Pericardium fibroblast (primary cell): ENCODE measurements around the gene KIF16B. TPM values are rescaled to one million over a fixed set of nuclear protein-coding genes. Genes with fewer than 3 reads are reported as not detected.

ENCODE experiments used
- total RNA-seq: library from RNA; depleted of rRNA; stranded (reverse); fragments of >200 nt; gene quantifications from 2 replicates; pipeline ENCODE4 v1.2.3, GENCODE V29; 2015

KIF16B gene, protein sequence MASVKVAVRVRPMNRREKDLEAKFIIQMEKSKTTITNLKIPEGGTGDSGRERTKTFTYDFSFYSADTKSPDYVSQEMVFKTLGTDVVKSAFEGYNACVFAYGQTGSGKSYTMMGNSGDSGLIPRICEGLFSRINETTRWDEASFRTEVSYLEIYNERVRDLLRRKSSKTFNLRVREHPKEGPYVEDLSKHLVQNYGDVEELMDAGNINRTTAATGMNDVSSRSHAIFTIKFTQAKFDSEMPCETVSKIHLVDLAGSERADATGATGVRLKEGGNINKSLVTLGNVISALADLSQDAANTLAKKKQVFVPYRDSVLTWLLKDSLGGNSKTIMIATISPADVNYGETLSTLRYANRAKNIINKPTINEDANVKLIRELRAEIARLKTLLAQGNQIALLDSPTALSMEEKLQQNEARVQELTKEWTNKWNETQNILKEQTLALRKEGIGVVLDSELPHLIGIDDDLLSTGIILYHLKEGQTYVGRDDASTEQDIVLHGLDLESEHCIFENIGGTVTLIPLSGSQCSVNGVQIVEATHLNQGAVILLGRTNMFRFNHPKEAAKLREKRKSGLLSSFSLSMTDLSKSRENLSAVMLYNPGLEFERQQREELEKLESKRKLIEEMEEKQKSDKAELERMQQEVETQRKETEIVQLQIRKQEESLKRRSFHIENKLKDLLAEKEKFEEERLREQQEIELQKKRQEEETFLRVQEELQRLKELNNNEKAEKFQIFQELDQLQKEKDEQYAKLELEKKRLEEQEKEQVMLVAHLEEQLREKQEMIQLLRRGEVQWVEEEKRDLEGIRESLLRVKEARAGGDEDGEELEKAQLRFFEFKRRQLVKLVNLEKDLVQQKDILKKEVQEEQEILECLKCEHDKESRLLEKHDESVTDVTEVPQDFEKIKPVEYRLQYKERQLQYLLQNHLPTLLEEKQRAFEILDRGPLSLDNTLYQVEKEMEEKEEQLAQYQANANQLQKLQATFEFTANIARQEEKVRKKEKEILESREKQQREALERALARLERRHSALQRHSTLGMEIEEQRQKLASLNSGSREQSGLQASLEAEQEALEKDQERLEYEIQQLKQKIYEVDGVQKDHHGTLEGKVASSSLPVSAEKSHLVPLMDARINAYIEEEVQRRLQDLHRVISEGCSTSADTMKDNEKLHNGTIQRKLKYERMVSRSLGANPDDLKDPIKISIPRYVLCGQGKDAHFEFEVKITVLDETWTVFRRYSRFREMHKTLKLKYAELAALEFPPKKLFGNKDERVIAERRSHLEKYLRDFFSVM (N-terminal part only)
- 2.9 and 11.0 TPM in 2 replicates for total RNA-seq

DNA sequence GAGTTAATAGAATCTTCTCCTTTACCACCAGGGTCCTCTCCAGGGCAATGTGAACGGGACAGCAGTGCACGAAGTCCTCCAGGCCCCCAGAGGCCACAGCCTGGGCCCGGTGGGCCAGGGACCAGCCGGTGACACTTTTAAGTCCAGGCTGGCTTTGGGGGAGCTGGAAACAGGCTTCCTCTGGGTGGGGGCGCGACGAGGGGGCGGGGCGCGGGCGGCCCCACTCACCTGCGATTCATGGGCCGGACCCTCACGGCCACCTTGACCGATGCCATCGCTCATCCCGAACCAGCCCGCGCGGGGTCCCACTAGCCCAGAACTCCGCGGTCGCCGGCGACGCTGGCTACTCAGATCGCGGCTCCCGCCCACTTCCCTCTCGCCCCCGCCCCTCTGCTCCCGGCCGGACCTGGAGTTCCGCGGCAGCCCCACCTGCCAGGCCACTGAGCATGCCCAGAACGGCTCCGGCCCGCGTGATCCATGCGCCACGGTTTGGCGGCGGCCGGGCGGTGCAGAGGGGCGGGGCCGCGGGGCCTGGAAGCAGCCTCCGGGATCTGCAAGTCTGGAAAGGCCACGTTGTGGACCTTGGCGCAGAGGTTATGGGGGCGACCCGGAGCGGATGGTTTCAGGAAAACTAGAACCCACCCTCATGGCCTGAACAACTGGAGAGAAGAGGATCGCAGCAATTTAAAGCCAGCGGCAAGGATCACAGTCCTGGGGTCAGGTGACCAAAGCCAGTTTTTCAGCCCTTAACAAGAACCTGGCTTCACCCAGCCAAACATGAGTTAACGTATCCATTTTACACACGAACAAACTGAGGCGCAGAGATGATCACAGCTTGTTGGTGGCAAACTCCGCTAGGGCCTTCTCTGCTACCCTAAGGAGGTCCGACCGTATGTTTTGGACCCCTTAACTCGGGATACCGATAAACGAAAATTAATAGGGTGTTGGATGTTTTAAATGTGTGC, at the start of gene KIF16B:
Gene KIF16B, minus strand, starts transcription at position 448 of the 965 bp plus-strand sequence. Its CDS starts 173 bp downstream, at position 275.

Other genes with a start within 250 kb of the KIF16B start
- 54.7 and 63.9 TPM in 2 replicates for gene SNRPB2, start 156.6 kb upstream of the KIF16B start, total RNA-seq
- not detected in 2 replicates for gene OTOR, start 174.9 kb upstream of the KIF16B start, total RNA-seq